Activated CD4-positive, alpha-beta T cell treated with anti-CD3 and anti-CD28 coated beads, Interleukin-10, Interleukin-2, amounts not matched to agents 100 ng/mL and 50 ng/mL, durations not matched to agents 16 hours and 8 hours (primary cell): ENCODE results near the gene UBAC2.
"Not testable (repeated sequence)": the region's sequence is repeated elsewhere in the genome, so short reads cannot be mapped to it uniquely, and the experiment has no call there.

Source experiments
- DNase-seq: peaks from one replicate; pipeline ENCODE4 v3.0.0-alpha.2; 2020

The UBAC2 gene

DNA sequence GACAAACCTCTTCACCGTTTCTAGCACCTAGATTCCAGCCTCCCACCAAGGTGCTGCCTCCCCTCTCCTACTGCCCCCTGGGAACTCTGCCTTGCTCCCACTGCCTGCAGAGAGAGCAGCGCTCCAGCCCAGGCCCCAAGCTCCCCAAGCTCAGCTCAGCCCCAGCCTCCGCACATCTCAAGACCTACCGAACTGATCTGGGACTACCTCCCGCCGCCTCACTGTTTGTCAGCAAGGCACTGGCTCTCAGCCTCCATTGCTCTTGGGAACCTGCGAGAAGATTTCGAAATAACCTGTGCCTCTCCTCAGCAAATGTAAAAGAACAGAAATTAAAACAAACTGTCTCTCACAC lies 198.9 kb downstream of the UBAC2 start:
- DNase-seq, result no peak

- no peak for DNase-seq
Observed at GRCh38 chr13:99403458-99403971, 202.9 kb downstream of the UBAC2 start.

GRCh38 chr13:99404005-99404755 lies 203.5 kb downstream of the UBAC2 start:
- no peak for DNase-seq

GRCh38 chr13:99405966-99406365 lies 205.3 kb downstream of the UBAC2 start:
- DNase-seq, result no peak

DNA sequence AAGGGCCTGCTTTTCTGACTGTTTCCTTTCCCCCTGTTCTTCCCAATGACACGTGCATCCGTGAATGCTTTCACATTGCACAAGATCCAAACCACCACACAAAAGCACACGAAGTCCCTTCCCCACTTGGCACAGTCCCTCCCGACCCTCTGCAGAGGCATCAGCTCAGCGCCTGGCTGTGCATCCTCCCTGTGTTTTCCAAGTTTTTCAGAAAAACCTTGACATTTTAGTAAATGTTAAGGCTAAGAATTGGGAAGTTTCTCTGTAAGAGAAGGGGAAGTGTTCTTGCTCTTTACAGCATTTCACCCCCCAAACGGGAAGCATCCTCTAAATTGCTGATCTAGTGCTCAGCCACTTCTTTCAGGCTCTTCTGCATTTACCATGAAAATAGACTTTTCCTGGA lies 206.1 kb downstream of the UBAC2 start:
- DNase-seq, result no peak

- DNase-seq, result no peak
Observed at GRCh38 chr13:99407906-99408702, 207.4 kb downstream of the UBAC2 start.

GRCh38 chr13:99408703-99409000 lies 208.0 kb downstream of the UBAC2 start:
- no peak for DNase-seq

GRCh38 chr13:99409461-99410083 lies 208.9 kb downstream of the UBAC2 start:
- not testable (repeated sequence) for DNase-seq

DNA sequence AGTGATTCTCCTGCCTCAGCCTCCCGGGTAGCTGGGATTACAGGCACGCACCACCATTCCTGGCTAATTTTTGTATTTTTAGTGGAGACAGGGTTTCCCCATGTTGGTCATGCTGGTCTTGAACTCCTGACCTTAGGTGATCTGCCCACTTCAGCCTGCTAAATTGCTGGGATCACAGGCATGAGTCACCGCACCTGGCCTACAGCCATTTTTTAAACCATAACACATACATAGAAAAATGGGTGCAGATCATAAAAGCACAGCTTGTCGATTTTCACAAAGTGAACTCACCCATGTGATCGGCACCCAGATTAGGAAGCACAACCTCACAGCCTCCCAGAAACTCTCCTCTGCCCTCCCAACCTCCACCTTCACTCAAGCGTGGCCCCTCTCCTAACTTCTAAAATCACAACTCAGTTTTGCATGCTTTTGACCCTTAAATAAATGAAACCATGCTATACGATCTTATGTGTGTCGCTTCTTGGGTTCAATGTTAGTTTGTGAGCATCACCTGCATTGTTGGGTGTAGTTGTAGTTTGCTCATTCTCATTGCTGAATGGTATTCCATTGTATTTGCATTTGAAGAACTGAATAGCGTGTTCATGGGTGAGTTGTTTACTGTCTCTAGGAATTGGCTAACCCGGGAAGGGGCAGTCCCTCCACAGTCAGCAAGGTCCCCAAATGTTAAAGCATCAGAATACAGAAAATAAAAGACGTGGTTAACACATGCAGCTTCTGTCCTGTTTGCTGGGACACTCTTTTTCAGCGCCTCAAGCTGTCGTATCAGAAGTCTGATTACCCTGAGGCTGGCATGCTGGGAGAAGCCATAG lies 210.2 kb downstream of the UBAC2 start:
- not testable (repeated sequence) for DNase-seq

GRCh38 chr13:99412856-99413255 lies 212.2 kb downstream of the UBAC2 start:
- DNase-seq, result no peak

DNA sequence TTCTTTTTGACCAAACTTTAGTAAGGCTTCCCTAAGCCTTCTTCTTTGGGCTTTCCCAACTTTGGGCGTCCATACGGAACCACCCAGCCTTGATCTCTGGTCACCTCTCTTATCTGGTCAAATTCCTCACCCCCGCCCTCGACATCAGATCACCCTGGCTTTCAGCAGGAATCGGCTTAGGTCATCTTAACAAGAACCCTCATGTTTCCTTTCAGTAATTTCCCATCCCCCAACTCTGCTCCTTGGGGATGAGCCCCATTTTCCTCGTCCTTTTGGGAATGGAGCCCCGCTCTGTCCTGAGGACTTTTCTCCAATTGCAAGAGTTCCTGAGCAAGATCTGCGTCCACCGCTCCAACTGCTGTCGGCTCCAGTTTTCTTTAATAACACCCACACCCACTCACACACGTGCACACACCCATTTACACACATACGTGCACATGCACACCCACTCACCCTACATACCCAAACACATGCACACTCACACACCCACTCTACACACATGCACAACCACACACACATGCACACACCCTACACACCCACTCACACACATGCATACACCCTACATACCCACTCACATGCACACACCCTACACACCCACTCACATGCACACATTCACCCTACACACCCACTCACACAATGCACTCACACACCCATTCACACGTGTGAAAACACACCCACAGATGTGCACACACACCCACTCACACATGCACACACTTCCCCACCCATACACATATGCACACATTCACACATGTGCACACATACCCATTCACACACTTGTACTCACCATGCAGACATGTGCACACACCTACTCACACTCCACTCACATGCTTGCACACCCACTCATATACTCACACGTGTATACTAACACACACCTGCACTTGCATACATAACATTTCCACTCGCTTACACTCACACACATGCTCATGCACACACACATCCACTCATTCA lies 213.7 kb downstream of the UBAC2 start:
- DNase-seq, result no peak

GRCh38 chr13:99415014-99415650 lies 214.5 kb downstream of the UBAC2 start:
- no peak for DNase-seq

DNA sequence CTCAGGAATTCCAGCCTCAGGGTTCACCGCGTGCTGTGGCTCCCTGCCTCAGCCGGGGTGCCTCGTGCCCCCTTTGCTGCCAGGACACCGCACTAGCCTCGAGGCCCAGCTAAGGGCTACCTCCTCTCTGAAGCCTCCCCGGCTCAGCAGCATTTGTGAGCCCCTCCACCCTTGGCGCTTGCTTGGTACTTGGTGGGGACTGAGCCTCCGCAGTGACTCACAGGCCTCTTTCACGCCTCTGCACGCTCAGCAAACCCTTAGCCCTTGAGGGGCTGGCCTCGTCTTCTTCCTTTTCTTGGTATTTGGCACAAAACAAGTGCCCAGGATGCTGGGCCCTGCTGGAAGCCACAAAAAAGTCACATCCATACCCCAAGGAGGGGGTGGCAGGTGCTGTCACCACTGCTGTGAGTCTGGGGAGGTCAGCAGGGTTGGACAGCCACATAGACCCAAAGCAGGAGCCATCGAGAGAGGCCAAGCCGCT lies 215.2 kb downstream of the UBAC2 start:
- DNase-seq, result peak; percentile 29

- DNase-seq, result no peak
Observed at GRCh38 chr13:99416411-99417121, 215.9 kb downstream of the UBAC2 start.

GRCh38 chr13:99417201-99418102 lies 216.8 kb downstream of the UBAC2 start:
- DNase-seq, result no peak

DNA sequence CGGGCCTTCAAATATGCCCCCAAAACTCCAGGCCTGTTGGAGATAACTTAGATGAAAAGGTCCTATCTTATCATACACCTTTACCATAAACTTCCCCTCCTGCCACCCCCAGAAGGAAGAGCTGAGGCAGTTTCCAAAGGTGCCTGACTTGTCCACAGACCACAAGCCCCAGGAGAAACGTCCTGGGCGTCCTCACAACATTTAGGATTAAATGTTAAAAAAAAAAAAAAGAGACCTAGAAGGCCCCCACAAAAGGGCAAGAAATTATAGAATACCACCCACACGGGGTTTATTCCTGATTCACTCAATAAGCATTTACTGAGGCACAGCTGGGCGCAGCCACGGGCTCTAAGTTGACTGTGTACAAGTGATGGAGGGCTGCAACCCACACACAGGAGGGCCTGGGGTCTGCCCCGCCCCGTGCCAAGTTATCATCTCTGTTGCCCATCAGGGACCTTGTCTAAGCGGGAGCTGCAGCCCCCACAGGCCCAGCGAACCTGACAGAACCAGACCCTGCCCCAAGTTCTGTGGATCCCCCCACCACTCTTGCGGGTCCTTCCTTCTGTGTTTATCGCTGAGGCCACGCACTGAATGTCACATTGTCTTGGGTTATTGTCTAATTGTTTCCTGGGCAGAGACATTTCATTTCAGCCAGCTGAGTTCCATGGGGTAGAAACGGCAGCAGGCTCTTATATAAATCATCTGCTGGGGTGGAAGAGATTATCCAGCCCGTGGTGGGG lies 217.6 kb downstream of the UBAC2 start:
- DNase-seq, result no peak

DNA sequence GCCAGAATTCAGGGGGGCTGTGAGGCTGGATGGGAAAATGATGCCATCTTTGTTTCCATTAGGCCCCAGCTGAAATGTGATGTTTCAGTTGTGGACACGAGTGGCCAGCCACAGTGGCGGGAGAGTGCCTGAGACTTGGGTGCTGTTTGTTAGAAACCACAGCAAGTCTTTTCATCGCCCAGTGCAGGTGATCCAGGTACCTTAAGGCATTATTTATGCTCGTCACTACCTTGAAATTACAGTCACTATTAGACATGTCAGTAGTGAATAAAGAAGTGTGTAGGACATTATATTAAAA lies 218.1 kb downstream of the UBAC2 start:
- DNase-seq, result no peak

DNA sequence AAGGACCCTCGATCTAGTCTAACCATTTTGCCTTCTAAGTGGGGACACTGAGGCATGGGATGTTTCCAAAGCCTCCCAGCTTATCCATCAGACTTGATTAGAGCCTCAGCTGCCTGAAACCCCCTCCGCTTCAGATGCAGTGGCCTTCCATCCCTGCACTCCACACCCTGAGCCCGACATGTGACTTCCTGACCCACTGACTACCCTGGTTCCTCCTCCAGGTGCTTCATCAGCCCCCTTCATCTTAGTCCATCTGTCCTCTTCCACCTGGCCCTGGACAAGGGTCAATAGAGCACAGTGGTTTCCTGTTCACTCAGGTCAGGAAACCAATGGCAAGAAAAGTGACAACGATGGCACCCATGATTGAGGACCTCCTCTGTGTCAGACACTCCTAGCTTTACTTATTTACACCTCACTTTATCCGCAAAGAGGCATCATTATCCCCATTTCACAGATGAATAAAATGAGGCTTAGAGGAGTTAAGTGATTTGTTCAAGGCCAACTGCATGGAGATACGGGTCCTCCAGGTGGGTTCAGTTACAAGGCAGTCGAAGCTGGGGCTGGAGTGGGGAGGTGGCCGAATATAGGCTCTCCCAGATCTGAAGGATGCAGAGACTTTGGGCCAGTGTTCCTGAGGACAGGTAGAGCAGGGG lies 219.1 kb downstream of the UBAC2 start:
- no peak for DNase-seq
